NOMO-1 treated with DMSO at 0.1 percent for 48 hours (cell line): ENCODE data around the gene SH3RF1.
A peak's percentile ranks its signal among the peaks of the same experiment; 100 is the strongest.
"Not testable (repeated sequence)": the region's sequence is repeated elsewhere in the genome, so short reads cannot be mapped to it uniquely, and the experiment has no call there.

Experiments
- DNase-seq: peaks from one replicate; lab custom pipeline; 2025; ENCODE audit not compliant: unreplicated experiment; lab: John Stamatoyannopoulos, UW

Gene SH3RF1

DNA sequence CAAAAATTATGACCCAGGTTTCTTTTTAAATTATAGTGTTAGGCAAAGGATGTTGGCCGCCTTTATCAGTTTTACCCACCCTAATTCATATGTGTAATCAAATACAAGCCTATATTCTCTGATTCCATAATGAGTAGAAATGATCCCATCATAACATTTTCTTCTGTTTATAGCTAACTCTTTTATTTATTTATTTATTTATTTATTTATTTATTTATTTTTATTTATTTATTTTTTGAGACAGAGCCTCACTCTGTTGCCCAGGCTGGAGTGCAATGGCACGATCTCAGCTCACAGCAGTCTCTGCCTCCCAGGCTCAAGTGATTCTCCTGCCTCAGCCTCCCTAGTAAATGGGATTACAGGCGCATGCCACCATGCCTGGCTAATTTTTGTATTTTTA lies 7.1 kb upstream of the SH3RF1 start:
- not testable (repeated sequence) for DNase-seq

GRCh38 chr4:169275180-169275579 lies 4.4 kb upstream of the SH3RF1 start:
- DNase-seq = no peak

GRCh38 chr4:169274033-169274432 lies 3.3 kb upstream of the SH3RF1 start:
- DNase-seq = no peak

DNA sequence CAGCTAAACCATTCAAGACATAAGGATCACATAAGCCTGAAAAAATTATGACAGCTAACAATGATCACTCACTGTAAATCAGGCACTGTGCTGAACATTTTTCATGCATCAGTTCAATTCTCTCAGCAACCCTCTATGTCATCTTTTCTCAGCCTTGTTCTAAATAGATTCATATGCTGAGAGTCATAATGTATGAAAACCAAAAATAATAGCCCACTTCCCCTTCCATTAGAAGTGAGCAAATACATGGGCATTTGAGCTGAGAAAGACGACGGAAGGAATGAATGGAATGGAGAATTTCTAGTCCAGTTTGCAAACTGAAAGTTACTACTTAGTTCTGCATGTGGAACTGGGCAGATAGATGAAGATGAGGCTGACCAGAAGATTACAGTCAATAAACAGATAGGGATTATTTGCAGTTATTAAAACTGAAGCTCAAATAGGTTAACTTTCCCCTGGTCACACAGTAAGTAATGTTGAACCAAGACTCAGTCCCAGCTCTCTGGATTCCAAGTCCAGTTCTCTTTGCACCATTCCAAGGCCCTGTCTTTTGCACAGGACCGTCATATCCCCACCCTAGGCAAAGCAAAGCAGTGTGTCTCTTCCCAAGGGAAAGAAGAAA lies 1.6 kb upstream of the SH3RF1 start:
- DNase-seq = peak; percentile 48

DNA sequence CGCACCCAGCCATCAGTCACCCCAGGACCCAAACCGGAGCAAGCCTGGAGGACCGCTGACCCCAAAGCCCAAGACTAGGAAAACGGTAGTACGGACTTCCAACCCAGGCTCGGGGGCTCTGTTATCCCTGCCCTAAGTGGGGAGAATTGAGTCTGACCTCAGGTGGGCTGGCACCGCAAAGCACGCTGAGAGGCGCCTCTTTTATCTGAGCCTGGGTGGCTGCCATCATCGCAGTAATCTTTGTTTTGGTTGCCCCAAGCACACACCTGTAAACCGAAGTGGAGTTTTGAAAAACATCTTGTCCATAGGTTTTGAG lies 894 bp upstream of the SH3RF1 start:
- DNase-seq = no peak

GRCh38 chr4:169269916-169270809 lies 593 bp downstream of the SH3RF1 start:
- DNase-seq = peak; percentile 33

DNA sequence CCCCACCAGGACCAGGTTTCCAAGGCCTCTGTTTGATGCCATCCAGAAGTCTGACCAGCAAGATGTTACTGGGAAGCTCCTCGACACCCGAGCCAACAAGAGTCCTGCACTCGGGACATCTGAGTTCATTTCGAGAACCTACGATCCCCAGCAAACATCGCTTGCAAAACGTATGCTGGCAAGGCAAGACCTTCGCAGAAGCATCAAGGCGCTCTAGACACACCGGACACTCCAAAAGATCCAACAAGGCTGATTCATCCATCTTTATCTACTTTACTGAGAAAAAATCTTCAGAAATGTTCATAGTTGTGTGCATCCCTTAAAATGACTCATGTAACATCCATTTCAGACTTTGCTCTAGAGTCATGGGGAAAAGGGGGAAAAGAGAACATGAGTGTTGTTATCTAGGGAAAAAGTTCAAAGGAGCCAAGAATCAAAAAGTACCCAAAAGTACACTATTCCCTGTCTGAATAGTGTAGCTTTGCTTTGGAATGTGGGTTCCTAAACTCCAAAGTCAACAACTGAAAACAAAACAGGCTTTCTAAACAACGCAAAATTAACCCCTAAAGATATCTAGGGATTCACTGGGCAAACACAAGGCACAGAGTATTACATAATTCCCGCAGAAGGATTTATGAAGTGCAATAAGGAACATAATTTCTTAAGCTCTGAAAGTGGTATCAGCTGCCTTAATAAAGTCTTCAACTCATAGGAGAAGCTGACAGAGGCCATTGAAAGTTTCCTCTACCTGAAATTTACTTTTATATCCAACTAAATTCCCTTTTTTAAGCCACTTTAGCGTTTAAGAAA lies 1.6 kb downstream of the SH3RF1 start:
- DNase-seq = peak; percentile 6

- no peak for DNase-seq
Measured at GRCh38 chr4:169267070-169267469, 3.7 kb downstream of the SH3RF1 start.

DNA sequence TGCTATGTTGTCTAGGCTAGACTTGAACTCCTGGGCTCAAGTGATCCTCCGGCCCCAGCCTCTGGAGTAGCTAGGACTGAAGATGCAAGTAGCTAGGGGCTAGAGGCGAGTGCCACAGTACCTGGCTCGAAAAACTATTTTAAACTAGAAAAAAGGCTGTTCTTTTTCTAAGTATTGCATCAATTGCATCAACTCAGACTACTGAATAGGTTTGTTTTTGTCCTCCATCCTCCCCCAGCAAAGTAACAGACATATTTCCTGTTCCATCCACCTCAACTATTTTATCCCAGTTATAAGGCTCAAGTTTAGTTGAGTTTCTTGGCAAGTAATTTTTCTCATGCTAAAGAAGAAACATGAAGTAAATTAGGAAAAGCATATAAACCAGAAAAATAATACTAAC lies 4.1 kb downstream of the SH3RF1 start:
- no peak for DNase-seq

DNA sequence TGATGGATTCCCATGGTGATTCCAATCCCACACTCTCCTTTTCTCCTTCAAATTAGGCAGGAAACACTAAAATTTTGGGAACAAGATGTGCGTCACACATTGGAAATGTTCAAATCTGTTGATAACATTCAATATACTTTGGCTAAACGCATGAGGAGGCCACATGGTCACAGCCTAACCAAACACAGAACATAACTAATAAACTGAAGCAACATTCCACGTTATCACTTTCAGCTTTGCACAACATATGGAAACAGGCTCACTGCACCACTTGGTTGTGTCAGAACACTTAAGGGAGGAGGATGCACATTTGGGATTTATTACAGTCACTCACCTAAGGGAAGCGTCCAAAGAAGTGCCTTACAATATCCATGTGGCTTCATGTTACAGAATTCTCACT lies 4.7 kb downstream of the SH3RF1 start:
- no peak for DNase-seq

- no peak for DNase-seq
Measured at GRCh38 chr4:169263791-169264392, 6.9 kb downstream of the SH3RF1 start.

DNA sequence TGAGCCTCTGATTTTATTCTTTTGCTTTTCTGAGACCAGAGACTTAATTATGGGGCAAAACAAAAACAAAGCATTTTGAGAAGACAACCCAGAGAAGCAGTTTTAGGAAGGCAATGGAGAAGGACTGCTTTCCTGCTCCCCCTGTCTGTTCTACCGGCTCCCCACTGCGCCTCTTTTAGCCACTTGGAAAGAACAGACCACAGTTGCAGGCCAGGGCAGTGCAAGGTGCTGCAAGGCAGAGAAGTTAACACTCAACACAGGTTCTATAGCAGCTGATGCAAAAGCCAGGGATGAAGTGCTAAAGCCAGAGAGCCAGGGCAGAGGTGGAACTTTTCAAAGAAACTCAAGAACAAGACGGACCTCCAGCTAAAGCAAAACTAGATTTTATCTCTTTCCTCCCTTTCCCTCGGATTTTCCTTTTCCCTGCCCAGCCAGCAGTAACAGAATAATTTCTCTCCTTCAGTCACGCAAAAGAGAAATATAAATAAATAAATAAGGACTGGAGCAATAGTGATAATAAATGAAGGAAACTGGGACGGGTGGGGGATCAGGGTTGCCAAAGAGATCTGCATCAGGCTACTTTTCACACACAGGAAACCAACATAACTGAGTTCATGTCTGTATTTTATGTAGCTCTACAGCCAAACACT lies 10.4 kb downstream of the SH3RF1 start:
- no peak for DNase-seq

DNA sequence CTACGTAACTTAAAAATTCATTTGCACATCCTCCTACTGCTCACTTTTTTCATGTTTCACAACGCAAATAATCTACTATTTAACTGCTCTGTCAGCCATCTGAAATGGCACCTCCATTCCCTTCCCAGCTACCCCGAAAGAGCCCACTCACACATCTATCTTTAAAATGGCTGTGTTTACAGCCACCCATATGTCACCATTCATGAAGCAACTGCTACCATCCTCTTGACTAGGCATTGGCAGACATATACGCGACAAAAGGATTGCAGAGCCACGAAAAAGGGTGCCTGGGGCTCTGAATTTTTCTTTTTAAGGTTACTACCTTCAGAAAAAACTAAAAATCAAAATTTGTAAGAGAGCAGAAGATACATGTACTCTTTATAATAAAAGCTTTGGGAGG lies 11.5 kb downstream of the SH3RF1 start:
- DNase-seq = no peak

DNA sequence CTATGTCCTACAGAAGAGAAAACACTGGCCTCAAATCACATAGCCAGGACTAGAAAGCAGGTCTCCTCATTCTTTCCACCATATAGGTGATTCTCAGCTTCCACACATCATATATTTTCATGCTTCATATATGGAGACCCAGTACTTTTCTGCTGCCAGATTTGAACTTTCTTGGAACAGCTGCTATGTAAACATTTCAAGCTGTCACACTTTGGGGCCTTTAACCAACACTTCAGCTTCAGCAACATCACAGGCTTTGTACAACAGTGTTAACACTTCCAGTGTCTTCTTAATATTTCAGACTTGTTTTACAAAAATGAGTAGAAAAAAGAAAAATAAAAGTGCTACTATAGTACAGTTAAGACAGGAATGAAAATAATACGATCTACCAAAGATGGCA lies 12.6 kb downstream of the SH3RF1 start:
- DNase-seq = no peak

DNA sequence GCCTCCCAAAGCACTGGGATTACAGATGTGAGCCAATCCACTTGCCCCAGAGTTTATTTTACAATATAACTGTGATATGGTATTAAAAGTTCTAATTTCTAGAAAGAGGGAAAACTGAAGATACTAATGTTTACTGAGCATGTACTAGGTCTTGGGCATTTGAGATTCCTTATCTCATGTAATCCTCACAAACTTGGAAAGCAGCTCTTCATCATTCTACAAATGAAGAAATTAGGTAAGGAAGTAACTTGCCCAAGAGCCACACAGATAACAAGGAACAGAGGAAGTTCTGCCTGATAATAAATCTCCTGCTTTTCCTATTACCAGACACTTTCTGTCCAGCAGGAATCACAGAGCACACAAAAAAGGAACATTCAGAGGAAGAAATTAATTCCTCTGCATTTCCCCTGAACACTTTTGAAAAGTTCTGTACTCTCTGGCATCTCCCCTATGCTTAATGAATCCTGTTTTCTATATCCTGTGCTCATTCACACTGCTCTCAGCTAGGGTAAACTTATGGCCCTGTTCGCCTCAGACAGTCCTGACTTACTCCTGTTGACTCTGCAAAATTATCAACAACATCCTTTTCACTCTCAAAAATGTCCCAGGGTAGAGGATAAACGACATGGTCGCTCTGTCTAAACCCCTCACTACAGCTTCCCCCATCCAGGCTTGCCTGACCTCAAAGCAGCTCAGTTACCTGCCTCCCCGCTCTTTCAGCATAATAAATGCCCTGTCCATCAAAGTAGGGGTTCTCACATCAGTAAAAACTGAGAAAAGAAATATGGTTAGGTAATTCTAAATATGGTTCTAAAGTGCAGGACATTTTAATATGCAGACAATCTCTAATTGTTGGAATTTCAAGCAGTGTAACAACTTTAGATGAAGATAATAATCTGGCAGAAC lies 13.6 kb downstream of the SH3RF1 start:
- no peak for DNase-seq

DNA sequence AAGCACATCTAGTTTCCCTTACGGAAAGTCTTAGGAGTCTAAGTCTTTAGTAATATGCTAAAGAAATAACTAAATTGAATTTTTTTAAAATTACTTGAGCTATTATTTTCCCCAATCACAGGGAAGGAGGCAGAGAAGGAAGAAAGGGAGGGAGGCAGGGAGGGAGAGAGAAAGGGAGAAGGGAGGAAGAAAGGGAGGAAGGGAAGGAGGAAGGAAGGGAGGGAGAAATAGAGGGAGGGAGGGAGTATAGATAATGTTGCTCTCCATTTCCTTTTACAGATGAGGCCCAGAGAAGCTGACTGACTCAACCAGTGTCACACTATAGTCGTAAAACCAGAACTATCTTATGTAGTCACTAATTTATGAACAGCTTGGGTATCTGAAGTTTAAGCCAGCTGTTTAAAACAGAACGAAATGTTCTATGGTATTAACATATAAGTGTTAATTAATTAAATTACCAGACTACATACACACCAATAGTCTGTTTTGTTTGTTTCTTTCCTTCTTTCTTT lies 14.6 kb downstream of the SH3RF1 start:
- DNase-seq = no peak

DNA sequence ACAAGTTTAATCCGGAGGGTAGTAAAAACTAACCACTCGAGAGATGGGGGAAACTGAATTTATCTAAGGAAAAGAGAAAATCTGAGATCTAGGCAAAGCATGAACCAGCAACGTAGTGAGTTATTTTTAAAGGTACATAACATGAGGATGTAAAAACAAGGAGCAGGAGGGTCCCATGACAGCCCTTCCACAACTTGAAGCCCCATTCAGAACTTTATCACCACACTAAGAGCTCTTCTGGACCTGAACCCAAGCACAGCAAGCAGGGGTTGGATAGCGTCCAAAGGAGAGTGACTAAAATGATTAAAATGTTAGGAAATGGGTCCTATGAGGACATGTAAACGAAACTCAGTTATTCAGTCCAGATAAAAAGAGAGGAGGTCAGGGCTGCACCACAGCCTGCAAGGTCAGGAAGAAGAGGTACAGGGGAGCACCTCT lies 16.2 kb downstream of the SH3RF1 start:
- no peak for DNase-seq

DNA sequence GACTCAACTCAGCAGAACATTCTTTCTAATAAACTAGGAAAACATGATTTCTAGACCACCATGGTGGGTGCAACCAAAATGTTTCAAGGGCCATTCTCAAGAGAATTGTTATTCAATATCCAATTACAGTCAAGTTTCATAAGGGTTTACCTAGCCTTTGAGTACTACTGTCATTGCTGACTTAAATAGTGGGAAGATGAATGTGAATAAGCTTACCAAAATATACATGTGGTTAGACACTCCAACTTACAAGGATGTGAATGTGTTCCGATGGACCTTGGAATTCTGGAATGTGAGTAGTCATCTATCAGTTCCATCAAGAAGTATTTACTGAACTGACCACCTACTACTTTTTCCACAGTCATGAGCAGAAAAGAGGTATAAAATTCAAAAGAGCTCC lies 16.9 kb downstream of the SH3RF1 start:
- no peak for DNase-seq

GRCh38 chr4:169253113-169253671 lies 17.6 kb downstream of the SH3RF1 start:
- no peak for DNase-seq
